GM15510 (cell line): ENCODE measurements around the gene FRMD5.

Experiments used
- POLR2A ChIP-seq: IDR thresholded peaks from 3 replicates; pipeline ENCODE4 v1.6.1; 2011; ENCODE audit warnings: borderline replicate concordance; ENCODE audit not compliant: insufficient read length; ENCODE audit errors: extremely low read depth

The FRMD5 gene

DNA sequence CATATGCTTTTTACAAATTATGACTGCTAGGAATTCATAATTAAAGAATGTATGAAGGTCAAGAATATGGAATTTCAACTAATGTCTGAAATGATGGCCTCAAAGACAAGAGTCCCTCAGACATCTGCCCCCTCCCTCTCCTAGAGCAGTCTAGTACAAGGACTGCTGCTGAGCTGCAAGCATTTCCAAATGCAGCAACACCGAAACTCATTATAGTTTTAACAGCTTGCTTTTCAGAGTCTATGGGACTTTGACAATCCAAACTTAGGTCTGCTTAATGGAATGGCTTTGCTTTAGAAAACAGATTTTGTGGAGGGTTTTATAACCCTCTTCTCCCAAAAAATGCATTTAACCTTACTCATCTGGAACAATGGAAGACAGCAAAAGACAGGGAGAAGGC, 252.9 kb downstream of the FRMD5 start:
- TF ChIP-seq POLR2A = no peak

- TF ChIP-seq POLR2A = no peak
These were observed 253.5 kb downstream of the FRMD5 start for GRCh38 chr15:43941555-43941954.

GRCh38 chr15:43941071-43941470, 254.0 kb downstream of the FRMD5 start:
- TF ChIP-seq POLR2A = no peak

DNA sequence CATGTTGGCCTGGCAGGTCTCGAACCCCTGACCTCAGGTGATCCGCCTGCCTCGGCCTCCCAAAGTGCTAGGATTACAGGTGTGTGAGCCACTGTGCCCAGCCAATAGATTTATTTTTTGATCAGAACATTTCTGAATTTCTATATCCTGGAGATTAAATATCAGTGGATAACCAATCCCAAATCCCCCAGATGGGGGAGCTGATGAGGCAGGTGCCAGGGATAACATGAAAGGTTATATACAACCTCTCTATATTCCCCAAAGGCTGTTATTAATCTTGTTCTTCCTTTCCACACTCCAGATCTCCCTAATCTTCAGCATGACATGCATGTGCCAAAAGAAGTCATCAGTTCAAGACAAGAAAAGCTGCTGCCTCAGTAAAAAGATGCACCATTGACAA, 256.0 kb downstream of the FRMD5 start:
- TF ChIP-seq POLR2A = no peak

GRCh38 chr15:43934480-43934879, 260.6 kb downstream of the FRMD5 start:
- TF ChIP-seq POLR2A = no peak

DNA sequence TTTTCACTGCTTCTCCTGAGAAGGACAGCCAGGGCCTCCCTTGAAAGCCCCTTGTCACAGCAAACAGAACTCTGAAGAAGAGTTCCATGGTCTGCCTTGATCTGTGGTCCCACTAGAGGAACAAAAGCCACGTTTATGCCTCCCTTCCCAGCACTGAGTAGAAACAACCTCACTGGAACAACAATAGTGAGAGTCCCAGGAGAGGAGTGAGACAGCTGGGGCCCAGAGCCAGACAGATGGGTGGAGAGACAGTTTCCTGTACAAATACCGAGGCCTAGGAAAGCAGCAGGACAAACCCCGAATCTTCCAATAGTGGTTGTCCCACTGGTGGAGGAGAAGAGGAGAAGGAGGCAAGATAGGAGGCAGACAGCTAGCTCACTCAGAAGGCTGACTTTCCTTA, 262.2 kb downstream of the FRMD5 start:
- TF ChIP-seq POLR2A = no peak

GRCh38 chr15:43931790-43932435, 263.2 kb downstream of the FRMD5 start:
- TF ChIP-seq POLR2A = no peak

DNA sequence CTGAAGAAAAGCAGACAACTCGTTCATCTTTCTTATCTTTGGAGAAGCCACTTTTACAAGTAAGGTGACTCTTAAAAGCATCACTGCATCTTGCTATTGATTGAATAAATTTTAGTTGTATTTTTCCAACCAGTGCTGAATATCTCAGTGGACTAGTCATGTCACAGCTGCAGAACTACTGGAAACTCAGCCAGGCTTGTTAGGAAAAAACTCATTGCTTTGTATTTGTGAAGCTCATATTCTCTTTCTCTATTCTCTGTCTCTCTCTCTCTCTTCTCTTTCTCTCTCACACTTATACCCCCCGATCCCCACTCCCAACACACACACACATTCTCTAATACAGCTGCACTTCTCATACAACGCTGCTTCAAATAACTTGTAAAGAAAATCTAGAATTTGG, 264.0 kb downstream of the FRMD5 start:
- no peak for TF ChIP-seq POLR2A

- TF ChIP-seq POLR2A = no peak
These were observed 264.5 kb downstream of the FRMD5 start for GRCh38 chr15:43930556-43930955.

GRCh38 chr15:43930079-43930478, 265.0 kb downstream of the FRMD5 start:
- no peak for TF ChIP-seq POLR2A

- TF ChIP-seq POLR2A = no peak
These were observed 266.9 kb downstream of the FRMD5 start for GRCh38 chr15:43928152-43928551.

- TF ChIP-seq POLR2A = no peak
These were observed 267.9 kb downstream of the FRMD5 start for GRCh38 chr15:43927203-43927602.

DNA sequence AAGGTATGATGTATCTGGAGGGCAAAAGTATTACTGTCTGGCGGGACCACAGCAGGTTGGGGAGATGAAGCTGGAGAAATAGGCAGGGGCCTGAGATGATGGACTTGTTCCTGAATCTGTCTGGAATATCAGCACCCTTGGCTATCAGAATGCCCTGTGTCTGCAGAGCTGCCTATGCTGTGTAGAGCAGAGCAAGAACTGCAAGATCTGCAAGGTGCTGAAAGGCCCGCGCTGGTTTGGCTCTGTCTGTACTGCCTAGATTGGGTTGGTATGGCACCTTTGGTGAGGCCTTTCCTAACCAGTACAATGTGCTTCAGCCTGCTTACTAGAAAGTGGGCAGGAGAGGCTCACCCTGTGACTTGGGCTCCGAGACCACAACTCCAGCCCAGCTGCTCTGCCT, 271.5 kb downstream of the FRMD5 start:
- TF ChIP-seq POLR2A = no peak

DNA sequence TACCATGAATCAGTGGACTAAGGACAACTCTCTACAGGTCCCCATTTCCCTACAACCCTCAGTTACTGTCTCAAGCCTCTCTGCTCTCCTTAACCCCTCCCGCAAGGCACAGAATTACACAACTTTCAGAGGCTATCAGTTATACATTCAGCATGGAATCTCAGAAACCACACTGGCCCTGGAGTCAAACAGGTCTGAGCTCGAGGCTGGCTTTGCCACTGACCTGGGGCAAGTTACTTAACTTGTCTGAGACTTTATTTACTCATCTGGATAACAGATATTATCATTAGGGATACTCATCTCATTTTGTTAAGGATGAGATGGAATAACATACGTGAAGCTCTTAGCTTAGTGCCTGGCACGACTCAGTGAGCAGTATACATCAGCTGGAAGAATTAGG, 273.1 kb downstream of the FRMD5 start:
- no peak for TF ChIP-seq POLR2A

- TF ChIP-seq POLR2A = no peak
These were observed 274.3 kb downstream of the FRMD5 start for GRCh38 chr15:43920815-43921214.

DNA sequence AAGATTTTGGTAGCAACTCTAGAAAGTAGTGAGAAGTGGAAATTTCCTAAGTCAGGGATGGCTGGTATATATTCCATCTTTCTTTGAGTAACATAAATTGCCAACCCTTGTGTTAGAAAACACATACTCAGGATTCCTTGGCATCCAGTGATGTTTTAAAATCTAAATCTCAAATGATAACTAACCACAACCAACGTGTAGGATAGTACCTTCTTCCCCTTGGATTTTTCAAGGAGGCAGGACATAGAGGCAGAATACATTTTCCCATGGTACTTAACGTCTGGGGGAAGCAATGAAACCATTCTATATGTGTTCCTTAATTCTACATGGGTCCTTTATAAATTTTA, 274.8 kb downstream of the FRMD5 start:
- TF ChIP-seq POLR2A = no peak
